Mucosa of descending colon (tissue), 3 donors: ENCODE data around the gene PDE10A. TPM values are rescaled to one million over a fixed set of nuclear protein-coding genes. Genes with fewer than 3 reads are reported as not detected.

Experiments used
- ATAC-seq: fragments of 200-7000 bp; cut with Tn5 transposase; one replicate; pipeline ENCODE4 v1.9.1; 2020; ENCODE audit warnings: mild to moderate bottlenecking, moderate library complexity
- DNase-seq, 3 donors: peaks; one replicate each; pipeline ENCODE4 v3.0.0-alpha.2; 2020
- H3K36me3 ChIP-seq: fragments of 200-600 bp; one replicate; pipeline ENCODE4 v1.8.0; 2021; ENCODE audit warnings: low read depth, mild to moderate bottlenecking
- H3K4me1 ChIP-seq: fragments of 200-600 bp; one replicate; pipeline ENCODE4 v1.8.0; 2021; ENCODE audit warnings: low read depth, mild to moderate bottlenecking
- H3K4me3 ChIP-seq: fragments of 200-600 bp; one replicate; pipeline ENCODE4 v1.8.0; 2021; ENCODE audit warnings: mild to moderate bottlenecking
- H3K9me3 ChIP-seq: fragments of 200-600 bp; one replicate; pipeline ENCODE4 v1.8.0; 2021; ENCODE audit warnings: mild to moderate bottlenecking
- CTCF ChIP-seq: fragments of 200-600 bp; IDR thresholded peaks from one replicate; pipeline ENCODE4 v1.8.0; 2022; ENCODE audit warnings: antibody characterized with exemption, mild to moderate bottlenecking
- intact Hi-C, 2 donors: fragments of 100-400 bp; cut with DNase I in 1 of 2; cut with micrococcal nuclease in 1 of 2; formaldehyde crosslinking; loops; one replicate each; pipeline versions ENCODE4 v1.11.0 to v1.11.1; 2022; cut with DNase I, micrococcal nuclease
- total RNA-seq, 3 donors: library from RNA; stranded (reverse); fragmentation: NEBNext Ultra II Directional in 2 of 3; extraction: Animal tissue kit (Norgen Biotek cat#: 25700) in 2 of 3; gene quantifications; one replicate each; pipeline versions ENCODE4 v1.2.1 to v1.2.4, GENCODE V29; 2021 to 2023
- donor health status: DM: no; HTN: no; CAD: no; lungs with moderate emphysema.
- donor health status: DM: no; HTN: no; CAD: no.
- donor health status: DM: no; HTN: yes; CAD: no.

PDE10A gene
- total RNA-seq, 3 donors from 2014 or later = 1.7 to 18.0 (median 1.7) TPM

GRCh38 chr6:165636402-165637048, 26.5 kb downstream of the PDE10A start:
- no peak for DNase-seq
- intact Hi-C loops = no loop called here
- no peaks in the 10 kb centered on the region for H3K4me1 ChIP-seq
- no peak for ATAC-seq
- H3K36me3 ChIP-seq = no peaks in the 10 kb centered on the region
- H3K4me3 ChIP-seq = no peak overlapping the region
- no peaks in the 10 kb centered on the region for H3K9me3 ChIP-seq
- no peak for TF ChIP-seq CTCF

GRCh38 chr6:165635965-165636364, 27.1 kb downstream of the PDE10A start:
- no peak for ATAC-seq
- Histone ChIP-seq H3K9me3 (no peaks in the 10 kb centered on the region), H3K4me1 (no peaks in the 10 kb centered on the region), H3K36me3 (no peaks in the 10 kb centered on the region), H3K4me3 (no peak overlapping the region)
- TF ChIP-seq CTCF = no peak
- no peak for DNase-seq
- intact Hi-C loops = no loop called here

GRCh38 chr6:165634101-165634880, 28.8 kb downstream of the PDE10A start:
- DNase-seq = no peak
- H3K9me3 ChIP-seq = no peaks in the 10 kb centered on the region
- intact Hi-C loops = no loop called here
- H3K36me3 ChIP-seq = no peaks in the 10 kb centered on the region
- H3K4me1 ChIP-seq = no peaks in the 10 kb centered on the region
- no peak for ATAC-seq
- TF ChIP-seq CTCF = no peak
- H3K4me3 ChIP-seq = no peak overlapping the region

- Histone ChIP-seq H3K9me3 (no peaks in the 10 kb centered on the region), H3K4me1 (no peaks in the 10 kb centered on the region), H3K36me3 (no peaks in the 10 kb centered on the region), H3K4me3 (no peak overlapping the region)
- TF ChIP-seq CTCF = no peak
- DNase-seq = no peak
- ATAC-seq = no peak
- intact Hi-C loops = no loop called here
Measured at GRCh38 chr6:165632194-165632593, 30.8 kb downstream of the PDE10A start.

- Histone ChIP-seq H3K4me1 (no peaks in the 10 kb centered on the region), H3K36me3 (no peaks in the 10 kb centered on the region), H3K4me3 (no peak overlapping the region), H3K9me3 (no peaks in the 10 kb centered on the region)
- no peak for TF ChIP-seq CTCF
- ATAC-seq (no peak), DNase-seq (no peak)
- intact Hi-C loops = no loop called here
Measured at GRCh38 chr6:165630544-165630953, 32.5 kb downstream of the PDE10A start.
